Ovary (tissue), 3 donors: Measurements from ENCODE around the gene HLCS.

Experiments used
- CTCF ChIP-seq, 3 donors: fragments of 450-650 bp in 2 of 3; fragments of 200-600 bp in 1 of 3; IDR thresholded peaks; one replicate each; pipeline versions ENCODE4 v1.5.1 to v1.8.0; 2016 to 2022; ENCODE audit warnings: antibody characterized with exemption in 3 of 3, mild to moderate bottlenecking in 1 of 3
- EP300 ChIP-seq: sonication (generic); formaldehyde crosslinking; IDR thresholded peaks from one replicate; pipeline ENCODE4 v1.6.1; 2017; ENCODE audit warnings: antibody characterized with exemption
- POLR2A ChIP-seq: fragments of 450-650 bp; IDR thresholded peaks from one replicate; pipeline ENCODE4 v1.6.1; 2017; ENCODE audit warnings: antibody characterized with exemption, mild to moderate bottlenecking, moderate library complexity
- donor health status: DM: no; HTN: no; CAD: no.

- TF ChIP-seq EP300 (no peak), CTCF (IDR thresholded peaks at IDR 0.05) (no peak), POLR2A (no peak)
Observed at GRCh38 chr21:36974851-36975192, 8.4 kb upstream of the HLCS start.
